ENCODE data around the gene ZNF569. TPM values are rescaled to one million over a fixed set of nuclear protein-coding genes. Genes with fewer than 3 reads are reported as not detected.

Gene ZNF569
- total RNA-seq: 14.8 TPM
- polyA plus RNA-seq: 4.3 TPM

DNA sequence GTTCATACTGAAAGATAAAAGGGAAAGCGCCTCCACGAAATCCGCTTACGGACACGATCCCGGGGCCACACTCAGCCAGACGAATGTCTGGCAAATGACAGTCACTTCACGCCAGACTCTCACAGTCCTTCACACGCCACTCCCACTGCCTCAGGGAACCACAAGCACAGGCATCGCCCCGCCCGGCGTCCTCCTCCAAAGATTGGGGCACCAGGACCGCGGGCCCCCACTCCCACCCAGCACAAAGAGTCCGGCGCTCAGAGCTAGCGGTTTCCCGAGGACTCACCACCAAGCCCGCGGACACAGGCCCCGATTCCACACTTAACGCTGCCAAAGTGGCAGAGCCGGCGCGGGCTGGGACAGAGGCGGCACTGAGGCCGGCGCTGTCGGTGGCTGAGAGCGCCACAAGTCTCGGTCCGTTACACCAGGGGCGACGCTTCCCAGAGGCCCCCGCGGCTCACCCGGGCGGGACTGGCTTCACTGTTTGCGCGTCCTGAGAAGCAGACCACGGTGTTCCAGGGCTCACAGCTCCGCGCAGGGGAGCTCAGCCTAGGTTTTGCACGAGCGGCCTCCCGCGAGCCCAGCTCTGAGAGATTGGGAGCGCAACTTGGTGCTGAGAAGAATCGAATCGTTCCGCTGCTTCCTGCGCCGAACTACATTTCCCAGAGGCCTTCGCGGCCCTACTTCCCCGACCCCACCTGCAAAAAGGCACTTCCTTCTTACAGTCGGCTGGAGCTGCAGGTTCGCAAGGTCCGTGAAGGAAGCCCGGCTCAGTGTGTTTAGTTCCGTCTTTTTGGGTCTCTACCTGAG, at the start of gene ZNF569:
Gene ZNF569 (minus strand): TSS at position 647 of the 810 bp plus-strand sequence. CDS start 22,523 bp downstream, outside the sequence.
- Histone ChIP-seq H3K4me3 (ENCODE audit: low read depth, low read length) (peak within 1 kb of the TSS; percentile 69), H3K27ac (ENCODE audit: low read depth) (peak within 1 kb of the TSS; percentile 53), H3K36me3 (ENCODE audit: insufficient read depth) (no peaks in the 10 kb centered on the region), H3K4me1 (ENCODE audit: insufficient read depth) (no peaks in the 10 kb centered on the region)
- DNase-seq (ENCODE audit: extremely low spot score): peak; percentile 90
- WGBS: under 1% methylated on average over 62 of the region's 62 CpGs

GRCh38 chr19:37513397-37513796, 46.2 kb upstream of the ZNF569 start:
- Histone ChIP-seq H3K27ac (ENCODE audit: low read depth) (no peak overlapping the region), H3K4me3 (ENCODE audit: low read depth, low read length) (no peak overlapping the region), H3K4me1 (ENCODE audit: insufficient read depth) (no peaks in the 10 kb centered on the region), H3K36me3 (ENCODE audit: insufficient read depth) (peaks cover 5% of the 10 kb centered on the region)
- WGBS: 61% methylated on average over 2 of the region's 2 CpGs
- DNase-seq (ENCODE audit: extremely low spot score): no peak

DNA sequence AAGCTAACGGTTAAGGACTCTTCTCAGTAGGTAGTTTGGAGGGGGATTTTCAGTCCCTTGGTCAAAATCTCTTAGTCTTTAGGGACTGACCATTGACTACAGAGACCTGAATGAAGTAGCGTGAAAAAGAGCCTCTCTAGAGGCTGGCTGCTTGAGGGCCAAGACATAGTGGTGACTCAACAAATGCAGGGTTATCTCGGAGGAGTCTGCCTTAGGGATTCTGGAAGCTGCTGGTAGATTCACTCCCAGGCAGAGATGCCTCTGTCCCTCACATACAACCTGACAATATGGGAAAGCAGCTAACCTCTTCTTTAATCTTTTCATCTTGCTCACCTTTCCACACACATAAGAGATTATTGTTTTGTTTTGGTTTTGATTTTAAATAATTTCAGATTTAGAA, 44.6 kb upstream of the ZNF569 start:
- no peak overlapping the region for H3K27ac ChIP-seq (ENCODE audit: low read depth)
- H3K4me3 ChIP-seq (ENCODE audit: low read depth, low read length): no peak overlapping the region
- peaks cover 5% of the 10 kb centered on the region for H3K36me3 ChIP-seq (ENCODE audit: insufficient read depth)
- no peaks in the 10 kb centered on the region for H3K4me1 ChIP-seq (ENCODE audit: insufficient read depth)
- no peak for DNase-seq (ENCODE audit: extremely low spot score)
- WGBS: 95% methylated on average over 3 of the region's 3 CpGs

DNA sequence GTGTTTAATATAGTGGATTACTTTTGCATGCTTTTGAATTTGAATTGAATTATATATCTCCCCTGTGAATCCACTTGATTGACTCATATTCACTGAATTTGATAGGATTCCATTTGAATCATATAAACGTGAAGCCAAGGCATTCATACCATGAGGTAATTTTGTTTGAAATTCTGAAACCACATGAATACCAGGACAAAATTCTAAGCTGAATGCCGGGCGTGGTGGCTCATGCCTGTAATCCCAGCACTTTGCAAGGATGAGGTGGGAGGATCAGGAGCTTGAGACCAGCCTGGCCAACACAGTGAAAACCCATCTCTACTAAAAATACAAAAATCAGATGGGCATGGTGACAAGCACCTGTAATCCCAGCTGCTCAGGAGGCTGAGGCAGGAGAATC, 43.9 kb upstream of the ZNF569 start:
- DNase-seq (ENCODE audit: extremely low spot score): no peak
- H3K4me1 ChIP-seq (ENCODE audit: insufficient read depth): no peaks in the 10 kb centered on the region
- H3K36me3 ChIP-seq (ENCODE audit: insufficient read depth): peaks cover 5% of the 10 kb centered on the region
- H3K27ac ChIP-seq (ENCODE audit: low read depth): no peak overlapping the region
- 96% methylated on average over 3 of the region's 3 CpGs for WGBS
- no peak overlapping the region for H3K4me3 ChIP-seq (ENCODE audit: low read depth, low read length)

DNA sequence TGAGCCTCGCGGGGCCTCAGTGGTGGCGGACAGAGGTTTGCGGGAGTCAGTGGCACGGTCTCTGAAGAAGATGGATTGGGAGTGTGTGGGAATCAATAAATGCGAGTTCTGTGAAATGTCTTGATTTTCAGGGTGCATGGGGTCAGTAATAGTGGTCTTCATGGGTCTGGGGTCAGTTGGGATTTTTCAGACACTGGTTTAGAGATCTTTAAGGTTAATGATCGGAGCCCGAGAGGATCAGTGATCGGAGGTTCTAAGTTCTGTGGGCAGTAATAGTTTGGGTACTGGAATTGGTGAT, 39.9 kb upstream of the ZNF569 start:
- 2% methylated on average over 9 of the region's 9 CpGs for WGBS
- H3K27ac ChIP-seq (ENCODE audit: low read depth): no peak overlapping the region
- DNase-seq (ENCODE audit: extremely low spot score): no peak
- H3K4me3 ChIP-seq (ENCODE audit: low read depth, low read length): peak overlapping the region; percentile 47
- no peaks in the 10 kb centered on the region for H3K4me1 ChIP-seq (ENCODE audit: insufficient read depth)
- H3K36me3 ChIP-seq (ENCODE audit: insufficient read depth): peaks cover 5% of the 10 kb centered on the region

GRCh38 chr19:37506387-37507166, 39.3 kb upstream of the ZNF569 start, which contains the start of gene ZNF793:
ZNF793 (plus strand) TSS chr19:37506939; CDS start chr19:37523440, 16,501 bp downstream.
- under 1% methylated on average over 40 of the region's 40 CpGs for WGBS
- Histone ChIP-seq H3K36me3 (ENCODE audit: insufficient read depth) (peaks cover 2% of the 10 kb centered on the region), H3K4me3 (ENCODE audit: low read depth, low read length) (peak within 1 kb of the TSS; percentile 47), H3K4me1 (ENCODE audit: insufficient read depth) (no peaks in the 10 kb centered on the region), H3K27ac (ENCODE audit: low read depth) (peak within 1 kb of the TSS; percentile 47)
- peak; percentile 83 for DNase-seq (ENCODE audit: extremely low spot score)

DNA sequence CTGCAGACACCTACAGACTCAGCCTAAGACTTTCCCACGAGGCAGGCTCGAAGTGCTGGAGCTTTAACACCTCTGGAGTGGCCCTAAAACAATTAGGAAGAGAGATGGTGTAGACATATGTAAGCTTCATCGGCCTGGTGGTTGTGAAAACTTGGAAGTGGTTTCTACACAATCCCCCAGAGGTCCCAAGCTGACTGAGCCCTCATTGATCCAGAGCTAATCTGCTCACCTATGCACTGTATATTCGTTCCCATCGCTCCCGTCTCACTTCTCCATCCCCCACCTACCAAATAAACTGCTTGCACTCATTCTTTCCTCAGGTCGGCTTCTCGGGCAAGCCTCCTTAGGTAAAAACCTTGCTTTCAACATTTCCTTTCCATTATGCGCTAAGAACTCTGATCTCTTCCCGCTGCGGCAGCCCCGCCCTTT, 38.7 kb upstream of the ZNF569 start:
- H3K36me3 ChIP-seq (ENCODE audit: insufficient read depth): no peaks in the 10 kb centered on the region
- H3K27ac ChIP-seq (ENCODE audit: low read depth): peak overlapping the region; percentile 47
- DNase-seq (ENCODE audit: extremely low spot score): no peak
- H3K4me1 ChIP-seq (ENCODE audit: insufficient read depth): no peaks in the 10 kb centered on the region
- peak overlapping the region; percentile 47 for H3K4me3 ChIP-seq (ENCODE audit: low read depth, low read length)
- 2% methylated on average over 12 of the region's 12 CpGs for WGBS

- Histone ChIP-seq H3K4me3 (ENCODE audit: low read depth, low read length) (no peak overlapping the region), H3K27ac (ENCODE audit: low read depth) (no peak overlapping the region), H3K36me3 (ENCODE audit: insufficient read depth) (no peaks in the 10 kb centered on the region), H3K4me1 (ENCODE audit: insufficient read depth) (no peaks in the 10 kb centered on the region)
- WGBS: 76% methylated on average over 3 of the region's 3 CpGs
- no peak for DNase-seq (ENCODE audit: extremely low spot score)
These were observed 25.0 kb upstream of the ZNF569 start for GRCh38 chr19:37492213-37492612.

DNA sequence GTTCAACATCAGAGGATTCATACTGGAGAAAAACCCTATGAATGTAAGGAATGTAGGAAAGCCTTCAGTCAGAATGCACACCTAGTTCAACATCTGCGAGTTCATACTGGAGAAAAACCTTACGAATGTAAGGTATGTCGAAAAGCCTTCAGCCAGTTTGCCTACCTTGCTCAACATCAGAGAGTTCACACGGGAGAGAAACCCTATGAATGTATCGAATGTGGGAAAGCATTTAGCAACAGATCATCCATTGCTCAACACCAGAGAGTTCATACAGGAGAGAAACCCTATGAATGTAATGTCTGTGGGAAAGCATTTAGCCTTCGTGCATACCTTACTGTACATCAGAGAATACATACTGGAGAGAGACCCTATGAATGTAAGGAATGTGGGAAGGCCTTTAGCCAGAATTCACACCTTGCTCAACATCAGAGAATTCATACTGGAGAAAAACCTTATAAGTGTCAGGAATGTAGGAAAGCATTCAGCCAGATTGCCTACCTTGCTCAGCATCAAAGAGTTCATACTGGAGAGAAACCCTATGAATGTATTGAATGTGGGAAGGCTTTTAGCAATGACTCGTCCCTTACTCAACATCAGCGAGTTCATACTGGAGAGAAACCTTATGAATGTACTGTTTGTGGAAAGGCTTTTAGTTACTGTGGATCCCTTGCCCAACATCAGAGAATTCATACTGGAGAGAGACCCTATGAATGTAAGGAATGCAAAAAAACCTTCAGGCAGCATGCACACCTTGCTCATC, 17.3 kb upstream of the ZNF569 start:
- peaks cover 4% of the 10 kb centered on the region for H3K36me3 ChIP-seq (ENCODE audit: insufficient read depth)
- no peak overlapping the region for H3K27ac ChIP-seq (ENCODE audit: low read depth)
- H3K4me1 ChIP-seq (ENCODE audit: insufficient read depth): no peaks in the 10 kb centered on the region
- no peak for DNase-seq (ENCODE audit: extremely low spot score)
- WGBS: 98% methylated on average over 8 of the region's 8 CpGs
- no peak overlapping the region for H3K4me3 ChIP-seq (ENCODE audit: low read depth, low read length)

DNA sequence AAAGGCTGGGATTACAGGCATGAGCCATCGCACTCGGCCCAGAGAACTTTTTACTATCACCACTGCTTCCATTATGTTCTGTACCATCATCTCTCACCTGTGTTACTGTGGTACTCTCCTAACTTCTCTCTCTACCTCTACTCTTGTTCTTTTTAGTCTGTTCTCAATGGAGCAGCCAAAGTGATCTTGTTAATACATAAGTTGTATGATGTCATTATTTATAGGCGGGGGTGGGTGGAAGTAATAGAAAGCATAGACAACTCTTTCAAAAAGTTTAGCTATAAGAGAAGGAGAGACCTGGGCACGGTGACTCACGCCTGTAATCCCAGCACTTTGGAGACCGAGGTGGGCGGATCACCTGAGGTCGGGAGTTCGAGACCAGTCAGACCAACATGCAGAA, 4.9 kb upstream of the ZNF569 start:
- Histone ChIP-seq H3K4me3 (ENCODE audit: low read depth, low read length) (no peak overlapping the region), H3K36me3 (ENCODE audit: insufficient read depth) (peaks cover 8% of the 10 kb centered on the region), H3K4me1 (ENCODE audit: insufficient read depth) (no peaks in the 10 kb centered on the region), H3K27ac (ENCODE audit: low read depth) (no peak overlapping the region)
- DNase-seq (ENCODE audit: extremely low spot score): no peak
- 98% methylated on average over 9 of the region's 9 CpGs for WGBS

DNA sequence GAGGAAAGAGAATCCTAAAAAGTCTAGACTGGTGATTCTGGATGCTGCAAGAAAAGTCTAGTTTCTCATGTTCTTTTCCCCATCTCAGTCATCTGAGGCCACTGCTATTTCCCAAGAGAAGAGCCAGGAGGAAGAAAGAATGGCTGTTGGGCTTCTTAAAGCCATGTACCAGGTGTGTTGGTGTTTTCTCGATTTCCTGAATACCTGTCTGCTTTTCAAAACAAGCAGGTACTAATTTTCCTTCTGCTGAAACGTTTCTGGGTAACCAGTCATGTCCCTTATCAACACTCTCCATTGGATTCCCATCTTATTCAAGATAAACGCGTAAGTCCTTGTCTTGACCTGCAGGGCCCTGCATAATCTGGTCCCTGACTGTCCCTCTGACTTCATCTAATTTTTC, 3.0 kb upstream of the ZNF569 start:
- Histone ChIP-seq H3K27ac (ENCODE audit: low read depth) (no peak overlapping the region), H3K4me1 (ENCODE audit: insufficient read depth) (no peaks in the 10 kb centered on the region), H3K36me3 (ENCODE audit: insufficient read depth) (no peaks in the 10 kb centered on the region), H3K4me3 (ENCODE audit: low read depth, low read length) (no peak overlapping the region)
- 73% methylated on average over 4 of the region's 4 CpGs for WGBS
- DNase-seq (ENCODE audit: extremely low spot score): no peak

- peak; percentile 78 for DNase-seq (ENCODE audit: extremely low spot score)
- WGBS: 0% methylated on average over 63 of the region's 63 CpGs
- Histone ChIP-seq H3K4me1 (ENCODE audit: insufficient read depth) (no peaks in the 10 kb centered on the region), H3K36me3 (ENCODE audit: insufficient read depth) (no peaks in the 10 kb centered on the region), H3K4me3 (ENCODE audit: low read depth, low read length) (peak within 1 kb of the TSS; percentile 54), H3K27ac (ENCODE audit: low read depth) (peak within 1 kb of the TSS; percentile 96)
These were observed 1.9 kb upstream of the ZNF569 start, which contains the start of gene ZNF570 for GRCh38 chr19:37468961-37469777. ZNF570 (plus strand) TSS chr19:37469356; CDS start chr19:37470355, 999 bp downstream.

Data from urinary bladder (tissue), 4 donors.